ENCODE measurements around the gene CMTM2. TPM values are rescaled to one million over a fixed set of nuclear protein-coding genes. Genes with fewer than 3 reads are reported as not detected.

Gene CMTM2
- total RNA-seq, 5 donors from 2014 or later (not counting 1 experiment from before 2014, with no cell fraction given) = 0.26 to 0.62 TPM; not detected in 3

DNA sequence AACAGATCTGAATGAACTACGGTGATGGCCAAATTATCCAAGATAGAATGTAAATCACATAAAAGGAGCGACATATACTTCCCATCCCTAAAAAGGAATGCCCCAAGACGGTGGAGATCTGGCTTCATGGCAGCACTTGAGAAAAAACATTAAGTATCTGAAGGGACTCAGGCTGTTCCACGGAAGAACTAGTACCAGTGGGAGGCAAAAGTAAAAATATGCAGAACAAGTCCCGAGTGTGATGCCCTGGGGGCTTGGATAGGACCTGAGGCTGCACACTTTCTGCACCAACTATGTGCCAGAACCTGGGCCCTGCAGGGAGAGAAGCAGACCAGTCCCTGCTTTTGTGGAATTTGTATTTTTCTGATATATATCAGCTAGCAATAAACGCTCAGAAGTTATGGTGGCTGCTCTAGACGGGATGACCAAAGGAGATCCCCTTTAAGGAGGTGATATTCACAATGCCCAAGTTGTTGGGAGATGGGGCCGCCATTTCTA, 27.4 kb upstream of the CMTM2 start:
- H3K9me3 Mint-ChIP-seq = no peaks in the 10 kb centered on the region
- Histone ChIP-seq H3K4me3 (ENCODE audit: control insufficient read depth in 1 of 2, extremely low read depth in 1 of 2, low read length in 1 of 2) (peak overlapping the region; percentile 73 to 81), H3K27me3 (replicated peaks in 1 of 2; ENCODE audit: control insufficient read depth in 2 of 2, extremely low read depth in 1 of 2, insufficient read depth in 2 of 2, low read length in 1 of 2) (no peaks in the 10 kb centered on the region), H3K27ac (ENCODE audit: low read length) (peak overlapping the region; percentile 83), H3K36me3 (ENCODE audit: control insufficient read depth in 2 of 2, extremely low read depth in 1 of 2, insufficient read depth in 1 of 2, low read length in 1 of 2) (no peaks in the 10 kb centered on the region), H3K9me3 (no peaks in the 10 kb centered on the region), H3K4me1 (ENCODE audit: control insufficient read depth in 1 of 2, extremely low read depth in 1 of 2, insufficient read depth in 2 of 2, low read length in 2 of 2) (peaks cover 30 to 66% of the 10 kb centered on the region in 2 experiments)
- WGBS (ENCODE audit: insufficient coverage) = 6% methylated on average over 3 of the region's 8 CpGs
- H3K4me1 Mint-ChIP-seq = peaks cover 78 to 83% (median 82%) of the 10 kb centered on the region in 3 donors
- H3K27me3 Mint-ChIP-seq = no peaks in the 10 kb centered on the region
- peak in 4 of 35 experiments; percentile 4 to 11 (median 10) for DNase-seq
- H3K36me3 Mint-ChIP-seq = peaks cover 14% of the 10 kb centered on the region
- H3K27ac Mint-ChIP-seq = peak overlapping the region; percentile 94
- peak overlapping the region; percentile 91 to 96 (median 94) for H3K4me3 Mint-ChIP-seq
- ChIA-PET POLR2A (no interaction called here), CTCF (interaction anchor here (1.0 to 2.7 kb wide), 8 partner anchors 11 to 200 kb away, joined by 3 to 29 read pairs (median 4); partner anchors contain the start of gene DYNC1LI2 (in 1 of the 2))
- peak in 1 of 4 experiments; percentile 1 for ATAC-seq (replicated peaks in 1 of 4)

DNA sequence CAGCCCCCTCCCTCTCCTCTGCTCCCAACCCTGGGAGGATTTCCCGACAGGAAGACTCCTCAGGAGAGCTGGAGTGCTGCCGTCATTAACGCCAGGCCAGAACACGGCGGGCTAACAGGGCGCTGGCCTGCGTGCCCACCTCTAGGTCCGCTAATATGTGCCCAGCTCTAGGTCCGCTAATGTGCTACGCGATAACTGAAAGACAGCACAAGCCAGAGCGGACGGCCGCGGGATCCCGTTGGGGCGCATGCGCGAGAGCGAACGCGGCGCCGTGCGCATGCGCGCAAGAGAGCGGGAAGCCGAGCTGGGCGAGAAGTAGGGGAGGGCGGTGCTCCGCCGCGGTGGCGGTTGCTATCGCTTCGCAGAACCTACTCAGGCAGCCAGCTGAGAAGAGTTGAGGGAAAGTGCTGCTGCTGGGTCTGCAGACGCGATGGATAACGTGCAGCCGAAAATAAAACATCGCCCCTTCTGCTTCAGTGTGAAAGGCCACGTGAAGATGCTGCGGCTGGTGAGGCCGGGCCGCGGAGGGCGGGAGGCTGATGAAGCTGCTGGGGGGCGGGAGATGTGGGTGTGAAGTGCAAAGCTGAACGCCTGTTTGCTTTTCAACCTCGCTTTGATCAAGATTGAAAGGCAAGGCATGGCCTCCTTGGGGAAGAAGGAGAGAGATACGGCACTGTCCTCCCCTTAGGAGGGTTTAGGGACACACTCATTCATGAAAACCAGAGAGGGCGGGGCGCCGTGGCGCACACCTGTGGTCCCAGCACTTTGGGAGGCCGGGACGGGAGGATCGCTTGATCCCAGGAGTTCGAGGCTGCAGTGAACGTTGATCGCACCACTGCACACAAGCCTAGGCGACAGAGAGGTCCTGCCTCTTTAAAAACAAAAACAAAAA, 26.7 kb upstream of the CMTM2 start, which contains the start of gene CKLF:
CKLF (plus strand) TSS at position 291 of the 892 bp plus-strand sequence; CDS start at position 431, 140 bp downstream.
- Mint-ChIP-seq H3K9me3 (no peaks in the 10 kb centered on the region), H3K4me1 (peaks cover 80 to 81% (median 80%) of the 10 kb centered on the region in 3 donors), H3K36me3 (peaks cover 16% of the 10 kb centered on the region), H3K27ac (peak within 1 kb of the TSS; percentile 94), H3K4me3 (peak within 1 kb of the TSS; percentile 91 to 96 (median 94)), H3K27me3 (no peaks in the 10 kb centered on the region)
- no peaks in the 10 kb centered on the region for H3K9me3 ChIP-seq
- peaks cover 0 to 1% of the 10 kb centered on the region in 2 donors for H3K36me3 ChIP-seq (ENCODE audit: control insufficient read depth in 2 of 2, extremely low read depth in 1 of 2, insufficient read depth in 1 of 2, low read length in 1 of 2)
- ChIA-PET CTCF (interaction anchor here (0.5 to 2.7 kb wide), 9 partner anchors 11 to 199 kb away, joined by 3 to 29 read pairs (median 3); partner anchors contain the start of gene DYNC1LI2 (in 1 of the 2)), POLR2A (interaction anchor here (0.6 to 0.8 kb wide), 3 partner anchors 17 to 327 kb away, joined by 3 to 6 read pairs (median 4); partner anchors contain the start of gene CMTM2 (in 1 of the 2))
- peak; percentile 70 to 78 (median 73) for ATAC-seq (replicated peaks in 1 of 4)
- H3K27me3 ChIP-seq (replicated peaks in 1 of 2; ENCODE audit: control insufficient read depth in 2 of 2, extremely low read depth in 1 of 2, insufficient read depth in 2 of 2, low read length in 1 of 2) = no peaks in the 10 kb centered on the region
- peak within 1 kb of the TSS; percentile 83 for H3K27ac ChIP-seq (ENCODE audit: low read length)
- WGBS (ENCODE audit: insufficient coverage) = under 1% methylated on average over 56 of the region's 63 CpGs
- peak within 1 kb of the TSS; percentile 73 to 81 for H3K4me3 ChIP-seq (ENCODE audit: control insufficient read depth in 1 of 2, extremely low read depth in 1 of 2, low read length in 1 of 2)
- peak; percentile 78 to 96 (median 88) for DNase-seq
- H3K4me1 ChIP-seq (ENCODE audit: control insufficient read depth in 1 of 2, extremely low read depth in 1 of 2, insufficient read depth in 2 of 2, low read length in 2 of 2) = peaks cover 30 to 69% of the 10 kb centered on the region in 2 experiments

DNA sequence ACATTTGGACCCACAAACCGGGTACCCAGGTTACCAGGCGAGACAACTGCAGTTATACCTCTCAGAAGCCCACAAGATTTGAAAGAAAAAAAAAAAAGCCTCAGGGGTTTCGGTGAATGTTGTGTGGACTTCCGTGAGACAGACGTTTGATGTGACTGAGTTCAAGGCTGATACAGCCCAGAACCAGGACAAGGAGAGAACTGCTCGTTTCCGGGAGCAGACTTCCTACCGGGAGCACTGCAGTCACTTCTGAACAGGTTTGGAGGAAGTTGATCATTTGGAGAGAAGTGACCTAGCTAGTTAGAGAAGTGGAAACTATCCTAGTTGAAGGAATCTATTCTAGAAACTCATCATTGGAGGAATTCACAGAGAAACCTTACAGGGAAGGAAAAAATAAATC, 26.0 kb upstream of the CMTM2 start:
- peak in 1 of 35 experiments; percentile 49 for DNase-seq
- Mint-ChIP-seq H3K36me3 (peaks cover 18% of the 10 kb centered on the region), H3K27me3 (no peaks in the 10 kb centered on the region), H3K4me1 (peaks cover 77 to 81% (median 80%) of the 10 kb centered on the region in 3 donors), H3K9me3 (no peaks in the 10 kb centered on the region), H3K4me3 (peak overlapping the region; percentile 91 to 96 (median 94)), H3K27ac (peak overlapping the region; percentile 94)
- H3K27me3 ChIP-seq (replicated peaks in 1 of 2; ENCODE audit: control insufficient read depth in 2 of 2, extremely low read depth in 1 of 2, insufficient read depth in 2 of 2, low read length in 1 of 2) = no peaks in the 10 kb centered on the region
- peak overlapping the region; percentile 73 to 81 for H3K4me3 ChIP-seq (ENCODE audit: control insufficient read depth in 1 of 2, extremely low read depth in 1 of 2, low read length in 1 of 2)
- H3K9me3 ChIP-seq = no peaks in the 10 kb centered on the region
- H3K27ac ChIP-seq (ENCODE audit: low read length) = peak overlapping the region; percentile 45
- peaks cover 0 to 8% of the 10 kb centered on the region in 2 donors for H3K36me3 ChIP-seq (ENCODE audit: control insufficient read depth in 2 of 2, extremely low read depth in 1 of 2, insufficient read depth in 1 of 2, low read length in 1 of 2)
- 0% methylated on average over 4 of the region's 8 CpGs for WGBS (ENCODE audit: insufficient coverage)
- no peak for ATAC-seq (replicated peaks in 1 of 4)
- POLR2A ChIA-PET = interaction anchor here (0.6 to 1.2 kb wide), 4 partner anchors 10 to 1753 kb away, joined by 3 to 6 read pairs (median 3); partner anchors contain the start of gene CMTM2 (in 1 of the 2)
- CTCF ChIA-PET = interaction anchor here (0.5 to 2.7 kb wide), 7 partner anchors 9 to 322 kb away, joined by 3 to 17 read pairs (median 5); partner anchors contain the start of gene DYNC1LI2 (in 1 of the 2)
- peaks cover 30 to 67% of the 10 kb centered on the region in 2 experiments for H3K4me1 ChIP-seq (ENCODE audit: control insufficient read depth in 1 of 2, extremely low read depth in 1 of 2, insufficient read depth in 2 of 2, low read length in 2 of 2)

DNA sequence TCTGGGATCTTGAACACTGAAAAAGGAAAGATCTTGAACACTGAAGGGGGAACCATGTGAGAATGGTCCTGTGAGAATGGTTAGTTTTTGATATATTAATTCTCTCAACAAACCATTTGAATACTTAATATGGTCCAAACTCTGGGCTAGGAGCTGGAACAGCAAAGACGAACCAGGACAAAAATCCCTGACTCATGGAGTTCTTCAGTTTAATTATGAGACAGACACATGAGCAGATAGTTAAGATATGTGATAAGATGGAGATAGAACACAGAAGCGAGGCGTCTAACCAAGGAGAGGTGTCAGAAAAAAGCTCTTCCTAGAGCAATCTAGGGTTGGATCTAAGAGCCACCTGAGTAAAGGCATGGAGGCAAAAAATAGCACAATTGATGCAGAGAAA, 25.2 kb upstream of the CMTM2 start:
- Mint-ChIP-seq H3K36me3 (peaks cover 19% of the 10 kb centered on the region), H3K9me3 (no peaks in the 10 kb centered on the region), H3K4me1 (peaks cover 73 to 81% (median 80%) of the 10 kb centered on the region in 3 donors), H3K27me3 (no peaks in the 10 kb centered on the region), H3K4me3 (peak overlapping the region; percentile 91 to 96 (median 94)), H3K27ac (peak overlapping the region; percentile 94)
- Histone ChIP-seq H3K27ac (ENCODE audit: low read length) (peak overlapping the region; percentile 45), H3K36me3 (ENCODE audit: control insufficient read depth in 2 of 2, extremely low read depth in 1 of 2, insufficient read depth in 1 of 2, low read length in 1 of 2) (peaks cover 4 to 16% of the 10 kb centered on the region in 2 donors), H3K4me1 (ENCODE audit: control insufficient read depth in 1 of 2, extremely low read depth in 1 of 2, insufficient read depth in 2 of 2, low read length in 2 of 2) (peaks cover 30 to 64% of the 10 kb centered on the region in 2 experiments), H3K4me3 (ENCODE audit: control insufficient read depth in 1 of 2, extremely low read depth in 1 of 2, low read length in 1 of 2) (peak overlapping the region in 1 of 2 donors; percentile 73), H3K9me3 (no peaks in the 10 kb centered on the region), H3K27me3 (replicated peaks in 1 of 2; ENCODE audit: control insufficient read depth in 2 of 2, extremely low read depth in 1 of 2, insufficient read depth in 2 of 2, low read length in 1 of 2) (no peaks in the 10 kb centered on the region)
- no CpG with 5 or more reads among the region's 3 CpGs for WGBS (ENCODE audit: insufficient coverage)
- no peak for DNase-seq
- ChIA-PET CTCF (interaction anchor here (0.5 to 1.4 kb wide), 2 partner anchors 9 to 147 kb away, joined by 6 read pairs; no protein-coding TSS in a partner anchor), POLR2A (interaction anchor here (0.5 to 1.2 kb wide), 4 partner anchors 9 to 1752 kb away, joined by 3 to 6 read pairs (median 4); no protein-coding TSS in a partner anchor)
- ATAC-seq (replicated peaks in 1 of 4) = no peak

DNA sequence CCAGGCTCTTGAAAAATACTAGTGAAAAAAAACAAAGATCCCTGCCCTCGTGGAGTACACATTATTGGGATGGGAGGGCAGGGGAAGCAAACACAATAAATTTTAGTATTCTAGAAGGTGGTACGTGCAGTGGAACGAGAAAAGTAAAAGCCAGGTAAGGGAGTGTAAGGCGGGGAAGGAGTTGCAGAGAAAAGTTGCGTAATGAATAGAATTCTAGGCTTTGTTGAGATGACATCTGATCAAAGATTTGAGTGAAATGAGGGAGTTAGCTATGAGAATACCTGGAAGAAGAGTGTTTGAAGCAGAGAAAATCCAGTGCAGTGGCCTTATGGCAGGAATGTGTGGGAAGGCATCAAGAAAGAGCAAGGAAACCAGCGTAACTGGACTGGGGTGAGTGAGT, 24.8 kb upstream of the CMTM2 start:
- 72% methylated on average over 5 of the region's 6 CpGs for WGBS (ENCODE audit: insufficient coverage)
- H3K4me1 ChIP-seq (ENCODE audit: control insufficient read depth in 1 of 2, extremely low read depth in 1 of 2, insufficient read depth in 2 of 2, low read length in 2 of 2) = peaks cover 26 to 59% of the 10 kb centered on the region in 2 experiments
- peaks cover 72 to 82% (median 80%) of the 10 kb centered on the region in 3 donors for H3K4me1 Mint-ChIP-seq
- H3K4me3 ChIP-seq (ENCODE audit: control insufficient read depth in 1 of 2, extremely low read depth in 1 of 2, low read length in 1 of 2) = peak overlapping the region in 1 of 2 donors; percentile 10
- no peaks in the 10 kb centered on the region for H3K9me3 Mint-ChIP-seq
- peak overlapping the region; percentile 94 for H3K27ac Mint-ChIP-seq
- H3K36me3 Mint-ChIP-seq = peaks cover 20% of the 10 kb centered on the region
- H3K27me3 Mint-ChIP-seq = no peaks in the 10 kb centered on the region
- DNase-seq (no peak), ATAC-seq (replicated peaks in 1 of 4) (no peak)
- peaks cover 4 to 21% of the 10 kb centered on the region in 2 donors for H3K36me3 ChIP-seq (ENCODE audit: control insufficient read depth in 2 of 2, extremely low read depth in 1 of 2, insufficient read depth in 1 of 2, low read length in 1 of 2)
- H3K9me3 ChIP-seq = no peaks in the 10 kb centered on the region
- H3K27me3 ChIP-seq (replicated peaks in 1 of 2; ENCODE audit: control insufficient read depth in 2 of 2, extremely low read depth in 1 of 2, insufficient read depth in 2 of 2, low read length in 1 of 2) = no peaks in the 10 kb centered on the region
- H3K27ac ChIP-seq (ENCODE audit: low read length) = no peak overlapping the region
- ChIA-PET POLR2A (interaction anchor here in 1 of 2 donors (0.6 kb wide), 1 partner anchor 15 kb away, joined by 3 read pairs; no protein-coding TSS in a partner anchor), CTCF (interaction anchor here (0.5 to 1.4 kb wide), 3 partner anchors 8 to 314 kb away, joined by 3 to 6 read pairs (median 6); no protein-coding TSS in a partner anchor)
- H3K4me3 Mint-ChIP-seq = peak overlapping the region; percentile 91 to 96 (median 94)
